Cardiac atrium fibroblast (primary cell): ENCODE results near the gene ASTN1. TPM values are rescaled to one million over a fixed set of nuclear protein-coding genes. Genes with fewer than 3 reads are reported as not detected.

Experiments used
- total RNA-seq: library from RNA; depleted of rRNA; stranded (reverse); fragments of >200 nt; gene quantifications from 2 replicates; pipeline ENCODE4 v1.2.3, GENCODE V29; 2015

The ASTN1 gene
- total RNA-seq: not detected in 2 replicates

DNA sequence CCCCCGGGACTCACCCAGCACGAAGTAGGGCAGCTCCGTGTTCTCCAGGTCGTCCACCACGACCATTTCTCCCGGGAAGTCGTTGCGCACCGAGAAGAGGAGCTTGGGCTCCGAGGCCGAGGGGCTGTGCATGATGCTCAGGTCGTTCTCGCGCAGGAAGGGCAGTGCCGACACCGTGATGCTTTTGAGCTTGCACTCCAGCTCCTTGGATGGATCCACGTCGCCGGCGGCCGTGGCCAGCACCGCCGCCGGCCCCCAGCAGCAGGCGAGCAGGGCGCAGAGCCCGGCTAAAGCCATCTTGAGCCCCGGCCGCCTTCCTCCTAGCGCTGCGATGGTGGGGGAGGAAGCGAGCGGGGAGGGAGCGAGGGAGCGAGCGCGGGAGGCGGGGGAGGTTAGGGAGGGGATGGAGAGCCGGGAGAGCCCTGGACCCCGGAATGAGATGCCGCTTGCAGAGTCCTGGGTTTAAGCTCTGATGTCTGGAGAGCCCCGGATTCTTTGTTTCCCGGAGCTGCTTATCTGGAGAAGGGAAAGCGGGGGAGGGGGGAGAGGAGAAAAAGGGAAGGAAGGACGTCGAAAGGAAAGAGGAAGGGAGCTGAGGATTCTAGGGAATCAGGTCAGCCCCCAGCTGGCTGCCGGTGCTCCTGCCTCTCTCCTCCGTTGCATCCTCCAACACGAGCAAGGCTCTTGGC is at the start of gene ASTN1:
TSS of gene ASTN1 (minus strand) at position 333 of the 689 bp plus-strand sequence. CDS start at position 297, 36 bp downstream.

GRCh38 chr1:177170756-177171535 is 6.4 kb upstream of the ASTN1 start, which contains the start of gene BRINP2:
BRINP2 (plus strand) TSS chr1:177170958; CDS start chr1:177229877, 58,919 bp downstream.

Other genes with a start within 250 kb of the ASTN1 start
- gene BRINP2, start 6.2 kb upstream of the ASTN1 start, total RNA-seq: not detected in 2 replicates